Astrocyte of the spinal cord (primary cell): ENCODE data around the gene LMCD1.

Source experiments
- DNase-seq: peaks from one replicate; pipeline ENCODE4 v3.0.0; 2011; ENCODE audit warnings: low read depth, low spot score
- H3K4me3 ChIP-seq: 2 replicates; pipeline ENCODE4 v1.5.1; 2011; ENCODE audit warnings: low read depth, mild to moderate bottlenecking, low read length, moderate library complexity
- in situ Hi-C: cut with HindIII; loops from 2 replicates; pipeline ENCODE4 v1.10.0; 2017; ENCODE audit warnings: low sequenced_read_pairs
- TF ChIP-seq, protein P1 (sequence below): IDR thresholded peaks from 2 replicates; pipeline ENCODE4 v1.5.1; 2012; ENCODE audit warnings: low read depth, mild to moderate bottlenecking, low read length, inconsistent platforms

Gene LMCD1

DNA sequence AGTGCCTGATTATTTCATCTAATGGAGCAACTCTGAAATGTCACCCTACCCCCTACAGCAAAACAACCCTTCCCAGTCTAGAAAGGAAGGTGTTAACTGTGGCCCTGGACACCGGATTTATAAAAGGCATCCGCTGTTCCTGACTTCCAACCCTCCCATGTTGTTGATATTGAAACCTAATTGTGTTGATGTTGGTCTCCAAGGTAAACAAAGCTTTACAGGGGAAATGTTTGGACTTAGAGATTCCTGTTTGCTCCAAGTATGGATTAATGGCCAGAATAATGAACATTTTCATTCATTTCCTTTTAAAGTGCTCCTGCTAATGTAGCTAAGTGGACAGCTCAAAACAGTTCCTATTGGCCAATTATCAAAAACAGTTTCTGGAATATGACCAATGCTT lies 19.4 kb upstream of the LMCD1 start:
- H3K4me3 ChIP-seq = no peak overlapping the region
- TF ChIP-seq, protein P1, sequence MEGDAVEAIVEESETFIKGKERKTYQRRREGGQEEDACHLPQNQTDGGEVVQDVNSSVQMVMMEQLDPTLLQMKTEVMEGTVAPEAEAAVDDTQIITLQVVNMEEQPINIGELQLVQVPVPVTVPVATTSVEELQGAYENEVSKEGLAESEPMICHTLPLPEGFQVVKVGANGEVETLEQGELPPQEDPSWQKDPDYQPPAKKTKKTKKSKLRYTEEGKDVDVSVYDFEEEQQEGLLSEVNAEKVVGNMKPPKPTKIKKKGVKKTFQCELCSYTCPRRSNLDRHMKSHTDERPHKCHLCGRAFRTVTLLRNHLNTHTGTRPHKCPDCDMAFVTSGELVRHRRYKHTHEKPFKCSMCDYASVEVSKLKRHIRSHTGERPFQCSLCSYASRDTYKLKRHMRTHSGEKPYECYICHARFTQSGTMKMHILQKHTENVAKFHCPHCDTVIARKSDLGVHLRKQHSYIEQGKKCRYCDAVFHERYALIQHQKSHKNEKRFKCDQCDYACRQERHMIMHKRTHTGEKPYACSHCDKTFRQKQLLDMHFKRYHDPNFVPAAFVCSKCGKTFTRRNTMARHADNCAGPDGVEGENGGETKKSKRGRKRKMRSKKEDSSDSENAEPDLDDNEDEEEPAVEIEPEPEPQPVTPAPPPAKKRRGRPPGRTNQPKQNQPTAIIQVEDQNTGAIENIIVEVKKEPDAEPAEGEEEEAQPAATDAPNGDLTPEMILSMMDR = no peak
- DNase-seq = no peak
- in situ Hi-C loops = no loop called here

DNA sequence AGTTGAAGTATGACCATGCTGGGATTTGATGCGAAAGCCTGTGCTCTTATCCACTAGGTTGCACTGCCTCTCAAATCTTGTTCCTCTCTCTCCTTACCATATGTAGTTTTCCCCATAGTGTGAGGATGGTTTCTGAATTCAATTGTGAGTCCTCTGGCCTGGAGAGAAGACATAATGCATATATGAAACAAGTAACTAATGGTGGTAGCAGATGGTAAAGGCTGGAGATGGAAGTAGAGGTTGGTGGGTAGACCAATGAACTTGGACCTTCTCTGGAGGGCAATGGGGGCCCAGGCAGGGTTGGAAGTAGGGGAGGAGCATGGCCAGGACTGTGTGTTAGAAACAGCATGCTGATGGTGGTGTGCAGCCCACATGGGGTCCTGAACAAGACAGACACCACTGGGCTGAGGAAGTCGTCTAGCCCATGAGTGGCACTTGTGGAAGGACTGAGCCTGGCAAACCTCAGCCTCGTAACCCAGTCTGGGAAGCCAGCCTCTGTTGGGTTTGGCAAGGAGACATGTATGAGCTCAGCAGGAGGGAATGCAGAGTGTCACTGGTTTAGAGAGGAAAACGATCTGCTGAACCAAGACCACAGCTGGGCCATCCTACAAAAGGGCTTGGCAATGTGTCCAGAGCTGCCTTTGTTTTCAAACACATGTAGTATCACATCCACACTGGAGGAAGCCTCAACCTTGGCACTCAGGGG lies 18.5 kb upstream of the LMCD1 start:
- DNase-seq = peak; percentile 96
- H3K4me3 ChIP-seq = no peak overlapping the region
- TF ChIP-seq, protein P1 = no peak
- in situ Hi-C loops = no loop called here

DNA sequence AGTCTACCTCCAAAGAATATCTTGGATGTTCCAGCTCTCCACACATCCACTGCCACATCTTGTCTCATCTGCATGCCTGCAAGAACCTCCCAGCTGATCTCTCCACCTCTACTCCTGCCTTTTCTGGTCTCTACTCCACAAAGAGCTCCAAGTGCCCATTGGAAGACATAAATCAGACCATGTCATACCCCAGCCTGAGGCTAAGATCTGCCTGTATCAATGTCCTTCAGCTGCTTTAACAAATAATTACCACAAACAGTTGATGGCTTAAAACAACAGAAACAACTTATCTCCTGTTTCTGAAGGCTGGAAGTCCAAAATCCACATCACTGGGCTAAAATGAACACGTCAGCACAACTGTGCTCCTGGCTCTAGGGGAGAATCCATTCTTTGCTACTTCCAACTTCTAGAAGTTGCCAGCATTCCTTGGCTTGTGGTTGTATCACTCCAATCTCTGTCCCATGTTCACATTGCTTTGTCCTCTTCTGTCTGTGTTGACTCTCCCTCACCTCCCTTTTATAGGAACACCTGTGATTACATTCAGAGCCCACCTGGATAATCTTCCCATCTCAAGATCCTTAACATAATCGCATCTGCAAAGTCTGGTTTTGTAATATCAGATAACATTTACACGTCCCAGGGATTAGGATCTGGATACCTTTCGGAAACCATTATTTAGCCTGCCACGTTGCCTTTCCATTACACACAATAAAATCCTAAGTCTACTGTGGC lies 17.0 kb upstream of the LMCD1 start:
- no peak overlapping the region for H3K4me3 ChIP-seq
- in situ Hi-C loops = no loop called here
- no peak for DNase-seq
- TF ChIP-seq, protein P1 = no peak

DNA sequence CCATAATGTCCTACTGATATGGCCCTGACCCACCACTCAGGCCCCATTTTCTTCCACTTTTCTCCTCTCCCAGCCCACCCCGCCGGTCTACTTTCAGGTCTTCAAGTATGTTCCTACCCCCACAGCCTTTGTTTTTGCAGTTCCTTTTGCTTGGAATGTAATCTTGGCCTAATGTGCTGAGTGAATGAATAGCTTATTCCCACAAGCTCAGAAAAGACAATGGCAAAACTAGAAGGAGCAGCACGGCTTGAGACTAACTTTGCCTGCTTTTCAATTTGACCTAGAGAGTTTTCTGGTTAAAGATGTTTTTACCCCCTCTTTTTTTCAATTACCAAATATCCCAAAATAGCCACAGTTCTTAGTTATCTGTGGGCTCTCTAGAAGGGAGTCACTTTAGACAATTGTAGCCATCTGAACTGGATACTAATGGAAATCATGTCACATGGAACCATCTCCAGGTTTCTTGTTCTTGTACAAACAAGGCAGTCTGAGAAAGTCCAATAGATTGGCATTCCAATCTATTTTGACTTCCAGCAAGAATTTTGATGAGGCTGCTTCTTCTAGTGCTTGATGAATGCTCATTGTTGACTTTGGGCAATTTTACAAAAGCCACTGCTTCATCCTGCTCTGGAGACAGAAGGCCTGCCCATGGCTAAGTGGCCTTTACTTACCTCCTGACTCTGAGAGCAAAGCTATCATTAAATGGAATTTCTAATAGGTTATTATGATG lies 16.3 kb upstream of the LMCD1 start:
- H3K4me3 ChIP-seq = no peak overlapping the region
- TF ChIP-seq, protein P1 = no peak
- in situ Hi-C loops = no loop called here
- no peak for DNase-seq

DNA sequence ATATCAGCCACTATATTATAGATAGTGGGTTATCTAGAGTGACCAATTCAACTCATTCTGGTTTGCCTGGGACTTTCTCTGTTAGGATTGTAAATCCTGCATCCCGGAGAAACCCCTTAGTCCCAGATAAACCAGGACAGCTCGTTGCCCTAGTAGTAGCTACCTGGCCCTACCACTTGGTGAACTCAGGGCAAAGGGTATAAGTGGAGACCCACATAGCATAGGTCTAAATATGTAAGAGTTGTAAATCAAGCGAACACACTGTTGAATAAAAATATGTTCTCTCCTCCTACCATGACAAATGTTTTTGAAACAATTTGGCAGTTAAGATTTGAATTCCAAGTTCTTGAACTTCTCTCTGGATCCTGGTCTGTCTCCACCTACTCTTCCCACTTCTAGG lies 15.7 kb upstream of the LMCD1 start:
- no peak overlapping the region for H3K4me3 ChIP-seq
- in situ Hi-C loops = no loop called here
- no peak for DNase-seq
- TF ChIP-seq, protein P1 = no peak

DNA sequence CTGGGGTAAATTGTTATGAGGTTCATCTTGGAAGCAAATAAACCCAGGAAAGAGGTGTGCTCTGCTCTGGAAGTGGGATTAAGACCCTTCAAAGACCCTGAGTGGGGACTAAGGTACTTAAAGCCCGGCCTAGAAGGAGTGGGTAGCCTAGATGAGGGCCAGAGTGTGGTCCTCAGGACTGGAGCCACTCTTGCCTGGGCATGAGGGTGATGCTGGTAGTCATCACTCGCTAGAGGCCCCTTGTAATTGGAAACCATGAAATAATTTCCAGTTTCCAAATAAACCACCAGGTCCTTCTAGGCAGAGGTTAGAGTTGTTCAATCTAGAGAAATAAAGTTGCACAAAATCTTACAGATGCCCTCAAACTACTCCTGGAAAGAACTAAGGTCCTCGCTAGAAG lies 15.2 kb upstream of the LMCD1 start:
- no peak for DNase-seq
- in situ Hi-C loops = no loop called here
- TF ChIP-seq, protein P1 = no peak
- H3K4me3 ChIP-seq = no peak overlapping the region
